NT2/D1 (cell line): ENCODE measurements around the gene KLHL1.

Experiments
- SUZ12 ChIP-seq: IDR thresholded peaks from 2 replicates; pipeline ENCODE4 v1.6.1; 2011; ENCODE audit not compliant: insufficient read length, insufficient read depth; ENCODE audit errors: extremely low read depth
- YY1 ChIP-seq: IDR thresholded peaks from 2 replicates; pipeline ENCODE4 v1.6.1; 2011; ENCODE audit not compliant: insufficient read length, insufficient read depth
- ZNF274 ChIP-seq: IDR thresholded peaks from 2 replicates; pipeline ENCODE4 v1.6.1; 2011; ENCODE audit warnings: mild to moderate bottlenecking, low read depth, low read length

GRCh38 chr13:70128098-70128497 is 19.8 kb upstream of the KLHL1 start:
- TF ChIP-seq SUZ12 (no peak), YY1 (no peak), ZNF274 (no peak)
